GM19463 (cell line): ENCODE measurements around the gene LHFPL6.

ENCODE experiments used
- ATAC-seq: cut with Tn5 transposase; IDR thresholded peaks from one replicate; pipeline ENCODE4 v1.9.1; 2021; ENCODE audit warnings: mild to moderate bottlenecking, moderate library complexity; ENCODE audit not compliant: unreplicated experiment

The LHFPL6 gene

GRCh38 chr13:39596176-39596575, 6.8 kb downstream of the LHFPL6 start:
- no peak for ATAC-seq

GRCh38 chr13:39590466-39591036, 12.4 kb downstream of the LHFPL6 start:
- no peak for ATAC-seq

GRCh38 chr13:39588384-39588783, 14.6 kb downstream of the LHFPL6 start:
- ATAC-seq = no peak

GRCh38 chr13:39587939-39588338, 15.1 kb downstream of the LHFPL6 start:
- ATAC-seq = no peak

- ATAC-seq = no peak
Measured at GRCh38 chr13:39586958-39587605, 15.9 kb downstream of the LHFPL6 start.

GRCh38 chr13:39586151-39586550, 16.8 kb downstream of the LHFPL6 start:
- no peak for ATAC-seq

- ATAC-seq = no peak
Measured at GRCh38 chr13:39585219-39585618, 17.8 kb downstream of the LHFPL6 start.

- no peak for ATAC-seq
Measured at GRCh38 chr13:39580881-39581575, 22.0 kb downstream of the LHFPL6 start.

GRCh38 chr13:39578821-39579291, 24.1 kb downstream of the LHFPL6 start:
- no peak for ATAC-seq

- ATAC-seq = no peak
Measured at GRCh38 chr13:39577838-39578491, 25.0 kb downstream of the LHFPL6 start.

- no peak for ATAC-seq
Measured at GRCh38 chr13:39577203-39577602, 25.8 kb downstream of the LHFPL6 start.

GRCh38 chr13:39575641-39576238, 27.3 kb downstream of the LHFPL6 start:
- ATAC-seq = no peak

GRCh38 chr13:39571502-39572092, 31.4 kb downstream of the LHFPL6 start:
- no peak for ATAC-seq

GRCh38 chr13:39567569-39567968, 35.4 kb downstream of the LHFPL6 start:
- ATAC-seq = no peak

GRCh38 chr13:39566216-39566869, 36.6 kb downstream of the LHFPL6 start:
- ATAC-seq = no peak

- ATAC-seq = no peak
Measured at GRCh38 chr13:39565036-39565949, 37.7 kb downstream of the LHFPL6 start.

GRCh38 chr13:39563470-39563735, 39.6 kb downstream of the LHFPL6 start:
- ATAC-seq = no peak

GRCh38 chr13:39561971-39562370, 41.0 kb downstream of the LHFPL6 start:
- no peak for ATAC-seq

- no peak for ATAC-seq
Measured at GRCh38 chr13:39559847-39560246, 43.1 kb downstream of the LHFPL6 start.
